ENCODE measurements around the gene CCDC18.

GRCh38 chr1:93207211-93207610 lies 26.7 kb downstream of the CCDC18 start:
- TF ChIP-seq, protein P1, sequence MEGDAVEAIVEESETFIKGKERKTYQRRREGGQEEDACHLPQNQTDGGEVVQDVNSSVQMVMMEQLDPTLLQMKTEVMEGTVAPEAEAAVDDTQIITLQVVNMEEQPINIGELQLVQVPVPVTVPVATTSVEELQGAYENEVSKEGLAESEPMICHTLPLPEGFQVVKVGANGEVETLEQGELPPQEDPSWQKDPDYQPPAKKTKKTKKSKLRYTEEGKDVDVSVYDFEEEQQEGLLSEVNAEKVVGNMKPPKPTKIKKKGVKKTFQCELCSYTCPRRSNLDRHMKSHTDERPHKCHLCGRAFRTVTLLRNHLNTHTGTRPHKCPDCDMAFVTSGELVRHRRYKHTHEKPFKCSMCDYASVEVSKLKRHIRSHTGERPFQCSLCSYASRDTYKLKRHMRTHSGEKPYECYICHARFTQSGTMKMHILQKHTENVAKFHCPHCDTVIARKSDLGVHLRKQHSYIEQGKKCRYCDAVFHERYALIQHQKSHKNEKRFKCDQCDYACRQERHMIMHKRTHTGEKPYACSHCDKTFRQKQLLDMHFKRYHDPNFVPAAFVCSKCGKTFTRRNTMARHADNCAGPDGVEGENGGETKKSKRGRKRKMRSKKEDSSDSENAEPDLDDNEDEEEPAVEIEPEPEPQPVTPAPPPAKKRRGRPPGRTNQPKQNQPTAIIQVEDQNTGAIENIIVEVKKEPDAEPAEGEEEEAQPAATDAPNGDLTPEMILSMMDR (IDR thresholded peaks at IDR 0.05; ENCODE audit: insufficient read depth, low read depth, low read length), result no peak
- no peak for TF ChIP-seq EZH2 (IDR thresholded peaks at IDR 0.05; ENCODE audit: insufficient read depth, low read length)

Measured in astrocyte (in vitro differentiated cells and primary cell).